GM21381 (cell line): ENCODE measurements around the gene PLOD1.
"Not testable (repeated sequence)": the region's sequence is repeated elsewhere in the genome, so short reads cannot be mapped to it uniquely, and the experiment has no call there.

Experiments
- ATAC-seq: cut with Tn5 transposase; IDR thresholded peaks from one replicate; pipeline ENCODE4 v1.9.1; 2021; ENCODE audit warnings: mild to moderate bottlenecking, moderate library complexity; ENCODE audit not compliant: unreplicated experiment

The PLOD1 gene

GRCh38 chr1:11934302-11935056 is at the start of gene PLOD1:
Gene PLOD1 (plus strand): TSS chr1:11934717. CDS start chr1:11934780, 63 bp downstream.
- peak; percentile 92 for ATAC-seq

GRCh38 chr1:11885916-11886315 is 48.6 kb upstream of the PLOD1 start:
- no peak for ATAC-seq

- ATAC-seq = no peak
These were observed 47.4 kb upstream of the PLOD1 start for GRCh38 chr1:11886986-11887665.

- no peak for ATAC-seq
These were observed 46.9 kb upstream of the PLOD1 start for GRCh38 chr1:11887666-11888007.

GRCh38 chr1:11888206-11888876 is 46.2 kb upstream of the PLOD1 start:
- ATAC-seq = no peak

- no peak for ATAC-seq
These were observed 45.7 kb upstream of the PLOD1 start for GRCh38 chr1:11888877-11889208.

- ATAC-seq = no peak
These were observed 42.9 kb upstream of the PLOD1 start for GRCh38 chr1:11891433-11892186.

- ATAC-seq = no peak
These were observed 40.6 kb upstream of the PLOD1 start for GRCh38 chr1:11893907-11894251.

GRCh38 chr1:11894501-11894900 is 40.0 kb upstream of the PLOD1 start:
- ATAC-seq = not testable (repeated sequence)

- ATAC-seq = no peak
These were observed 36.3 kb upstream of the PLOD1 start for GRCh38 chr1:11898086-11898785.

- ATAC-seq = no peak
These were observed 35.6 kb upstream of the PLOD1 start for GRCh38 chr1:11898831-11899467.

GRCh38 chr1:11901446-11901845 is 33.1 kb upstream of the PLOD1 start:
- ATAC-seq = not testable (repeated sequence)

- no peak for ATAC-seq
These were observed 31.3 kb upstream of the PLOD1 start for GRCh38 chr1:11903210-11903609.

GRCh38 chr1:11904156-11904555 is 30.4 kb upstream of the PLOD1 start:
- not testable (repeated sequence) for ATAC-seq

- ATAC-seq = no peak
These were observed 29.5 kb upstream of the PLOD1 start for GRCh38 chr1:11904978-11905377.

- no peak for ATAC-seq
These were observed 27.6 kb upstream of the PLOD1 start for GRCh38 chr1:11906870-11907269.

GRCh38 chr1:11907275-11908094 is 27.0 kb upstream of the PLOD1 start:
- ATAC-seq = peak; percentile 45

- peak; percentile 48 for ATAC-seq
These were observed 26.3 kb upstream of the PLOD1 start for GRCh38 chr1:11908095-11908675.

- ATAC-seq = not testable (repeated sequence)
These were observed 23.6 kb upstream of the PLOD1 start for GRCh38 chr1:11910914-11911228.
